ENCODE results near the gene MAGEB1. TPM values are rescaled to one million over a fixed set of nuclear protein-coding genes. Genes with fewer than 3 reads are reported as not detected.

The MAGEB1 gene, protein sequence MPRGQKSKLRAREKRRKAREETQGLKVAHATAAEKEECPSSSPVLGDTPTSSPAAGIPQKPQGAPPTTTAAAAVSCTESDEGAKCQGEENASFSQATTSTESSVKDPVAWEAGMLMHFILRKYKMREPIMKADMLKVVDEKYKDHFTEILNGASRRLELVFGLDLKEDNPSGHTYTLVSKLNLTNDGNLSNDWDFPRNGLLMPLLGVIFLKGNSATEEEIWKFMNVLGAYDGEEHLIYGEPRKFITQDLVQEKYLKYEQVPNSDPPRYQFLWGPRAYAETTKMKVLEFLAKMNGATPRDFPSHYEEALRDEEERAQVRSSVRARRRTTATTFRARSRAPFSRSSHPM
- total RNA-seq, result not detected in 2 replicates
- long read RNA-seq, result 0 reads

DNA sequence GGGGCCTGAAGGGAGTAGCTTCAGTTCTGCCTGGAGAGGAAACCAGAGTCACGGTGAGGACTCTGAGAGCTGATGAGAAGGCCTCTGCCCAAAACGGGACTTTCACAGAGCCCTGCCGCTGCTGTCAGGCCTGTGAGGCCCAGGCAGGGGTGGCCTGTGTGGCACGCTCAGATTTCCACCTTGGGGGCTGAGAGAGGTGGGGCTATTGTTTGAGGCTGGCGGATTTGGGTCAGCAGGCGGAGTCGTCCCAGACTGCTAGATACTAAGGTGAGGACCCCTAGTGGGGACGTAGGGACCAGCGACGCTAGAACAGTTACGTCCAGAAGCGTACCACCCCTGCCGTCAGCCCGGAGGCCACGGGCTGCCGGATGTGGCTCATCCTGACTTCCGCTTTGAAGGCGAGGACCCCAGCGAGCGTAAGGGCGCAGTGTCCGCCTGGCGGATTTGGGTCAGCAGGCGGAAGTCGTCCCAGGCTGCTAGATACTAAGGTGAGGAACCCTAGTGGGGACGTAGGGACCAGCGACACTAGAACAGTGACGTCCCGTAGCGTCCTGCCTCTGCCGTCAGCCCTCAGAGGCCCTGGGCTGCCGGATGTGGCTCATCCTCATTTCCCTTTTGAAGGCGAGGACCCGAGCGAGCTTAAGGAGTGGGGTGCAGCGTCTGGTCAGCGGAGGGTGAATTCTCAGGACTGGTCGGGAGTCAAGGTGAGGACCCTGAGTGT, at the start of gene MAGEB1:
Gene MAGEB1 (plus strand): TSS at position 378 of the 721 bp plus-strand sequence. CDS start 3,348 bp downstream, outside the sequence.
- Mint-ChIP-seq H3K27me3 (ENCODE audit: low read depth) (no peaks in the 10 kb centered on the region), H3K9me3 (peaks cover 6% of the 10 kb centered on the region), H3K36me3 (ENCODE audit: low read depth) (no peaks in the 10 kb centered on the region), H3K4me3 (no peak within 1 kb of the TSS), H3K4me1 (no peaks in the 10 kb centered on the region), H3K27ac (ENCODE audit: unreplicated experiment) (no peak within 1 kb of the TSS)
- TF ChIP-seq, protein P1, sequence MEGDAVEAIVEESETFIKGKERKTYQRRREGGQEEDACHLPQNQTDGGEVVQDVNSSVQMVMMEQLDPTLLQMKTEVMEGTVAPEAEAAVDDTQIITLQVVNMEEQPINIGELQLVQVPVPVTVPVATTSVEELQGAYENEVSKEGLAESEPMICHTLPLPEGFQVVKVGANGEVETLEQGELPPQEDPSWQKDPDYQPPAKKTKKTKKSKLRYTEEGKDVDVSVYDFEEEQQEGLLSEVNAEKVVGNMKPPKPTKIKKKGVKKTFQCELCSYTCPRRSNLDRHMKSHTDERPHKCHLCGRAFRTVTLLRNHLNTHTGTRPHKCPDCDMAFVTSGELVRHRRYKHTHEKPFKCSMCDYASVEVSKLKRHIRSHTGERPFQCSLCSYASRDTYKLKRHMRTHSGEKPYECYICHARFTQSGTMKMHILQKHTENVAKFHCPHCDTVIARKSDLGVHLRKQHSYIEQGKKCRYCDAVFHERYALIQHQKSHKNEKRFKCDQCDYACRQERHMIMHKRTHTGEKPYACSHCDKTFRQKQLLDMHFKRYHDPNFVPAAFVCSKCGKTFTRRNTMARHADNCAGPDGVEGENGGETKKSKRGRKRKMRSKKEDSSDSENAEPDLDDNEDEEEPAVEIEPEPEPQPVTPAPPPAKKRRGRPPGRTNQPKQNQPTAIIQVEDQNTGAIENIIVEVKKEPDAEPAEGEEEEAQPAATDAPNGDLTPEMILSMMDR (conservative IDR thresholded peaks at IDR 0.05), result no peak
- no peak for DNase-seq (ENCODE audit: low read depth, low spot score)

DNA sequence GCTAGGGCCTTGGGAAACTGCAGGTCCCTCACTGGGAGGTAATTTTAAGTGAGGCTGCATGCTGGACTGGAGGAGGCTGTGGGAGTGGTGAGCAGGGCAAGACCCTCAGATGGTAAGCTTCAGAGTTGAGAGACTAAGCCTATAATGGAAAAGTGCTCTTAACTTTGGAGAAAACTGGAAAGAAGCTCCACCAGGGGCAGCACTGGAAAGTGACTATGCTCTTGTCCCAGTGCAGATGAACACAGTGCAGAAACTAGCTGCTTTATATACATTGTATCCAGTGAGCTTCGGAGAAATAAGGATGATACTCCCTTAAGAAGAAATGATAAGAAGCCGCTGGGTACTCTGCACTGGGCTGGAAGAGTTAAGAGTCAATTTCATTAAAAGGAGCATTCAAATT, 34.8 kb upstream of the MAGEB1 start:
- Mint-ChIP-seq H3K4me3 (no peak overlapping the region), H3K27ac (ENCODE audit: unreplicated experiment) (no peak overlapping the region), H3K27me3 (ENCODE audit: low read depth) (no peaks in the 10 kb centered on the region), H3K36me3 (ENCODE audit: low read depth) (no peaks in the 10 kb centered on the region), H3K9me3 (peaks cover 8% of the 10 kb centered on the region), H3K4me1 (no peaks in the 10 kb centered on the region)
- TF ChIP-seq, protein P1 (conservative IDR thresholded peaks at IDR 0.05), result no peak
- DNase-seq (ENCODE audit: low read depth, low spot score), result no peak

DNA sequence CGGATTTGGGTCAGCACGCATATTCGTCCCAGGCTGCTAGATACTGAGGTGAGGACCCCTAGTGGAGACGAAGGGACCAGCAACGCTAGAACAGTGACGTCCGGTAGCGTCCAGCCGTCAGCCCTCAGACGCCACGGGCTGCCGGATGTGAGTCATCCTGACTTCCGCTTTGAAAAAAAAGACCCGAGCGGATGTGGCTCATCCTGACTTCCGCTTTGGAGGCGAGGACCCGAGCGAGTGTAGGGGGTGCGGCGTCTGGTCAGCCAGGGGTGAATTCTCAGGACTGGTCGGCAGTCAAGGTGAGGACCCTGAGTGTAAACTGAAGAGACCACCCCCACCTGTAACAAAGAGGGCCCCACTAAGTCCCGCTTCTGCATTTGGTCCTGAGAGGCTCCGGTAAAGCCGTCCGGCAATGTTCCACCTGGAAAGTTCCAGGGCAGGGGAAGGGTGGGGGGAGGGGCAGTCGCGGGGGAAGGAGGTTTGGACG, 31.5 kb upstream of the MAGEB1 start, which contains the start of gene MAGEB2:
Gene MAGEB2 (plus strand): TSS at position 207 of the 487 bp plus-strand sequence. CDS start 3,018 bp downstream, outside the sequence.
- Mint-ChIP-seq H3K36me3 (ENCODE audit: low read depth) (no peaks in the 10 kb centered on the region), H3K4me1 (no peaks in the 10 kb centered on the region), H3K27ac (ENCODE audit: unreplicated experiment) (no peak within 1 kb of the TSS), H3K9me3 (peaks cover 3% of the 10 kb centered on the region), H3K4me3 (no peak within 1 kb of the TSS), H3K27me3 (ENCODE audit: low read depth) (no peaks in the 10 kb centered on the region)
- DNase-seq (ENCODE audit: low read depth, low spot score), result no peak
- TF ChIP-seq, protein P1 (conservative IDR thresholded peaks at IDR 0.05), result no peak

DNA sequence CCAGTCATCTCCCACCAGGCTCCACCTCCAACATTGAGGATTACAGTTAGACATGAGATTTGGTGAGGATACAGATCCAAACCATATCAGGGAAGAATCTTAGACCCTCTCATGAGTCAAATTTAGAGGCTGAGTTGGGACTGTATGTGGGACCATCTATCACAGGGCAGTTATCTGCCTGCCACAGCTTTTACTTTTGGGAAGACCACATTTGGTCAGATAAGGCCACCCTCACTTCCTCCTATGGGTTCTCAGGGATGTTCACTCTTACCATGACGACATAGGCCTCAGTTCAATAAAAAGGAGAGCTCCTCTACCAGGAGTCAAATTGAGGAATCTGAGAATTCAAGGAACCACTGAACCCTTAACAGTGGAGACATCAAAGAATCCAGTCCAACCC, 29.5 kb upstream of the MAGEB1 start:
- no peaks in the 10 kb centered on the region for H3K4me1 Mint-ChIP-seq
- H3K36me3 Mint-ChIP-seq (ENCODE audit: low read depth), result no peaks in the 10 kb centered on the region
- peaks cover 3% of the 10 kb centered on the region for H3K9me3 Mint-ChIP-seq
- H3K27ac Mint-ChIP-seq (ENCODE audit: unreplicated experiment), result no peak overlapping the region
- no peaks in the 10 kb centered on the region for H3K27me3 Mint-ChIP-seq (ENCODE audit: low read depth)
- H3K4me3 Mint-ChIP-seq, result no peak overlapping the region
- TF ChIP-seq, protein P1 (conservative IDR thresholded peaks at IDR 0.05), result no peak
- DNase-seq (ENCODE audit: low read depth, low spot score), result no peak

DNA sequence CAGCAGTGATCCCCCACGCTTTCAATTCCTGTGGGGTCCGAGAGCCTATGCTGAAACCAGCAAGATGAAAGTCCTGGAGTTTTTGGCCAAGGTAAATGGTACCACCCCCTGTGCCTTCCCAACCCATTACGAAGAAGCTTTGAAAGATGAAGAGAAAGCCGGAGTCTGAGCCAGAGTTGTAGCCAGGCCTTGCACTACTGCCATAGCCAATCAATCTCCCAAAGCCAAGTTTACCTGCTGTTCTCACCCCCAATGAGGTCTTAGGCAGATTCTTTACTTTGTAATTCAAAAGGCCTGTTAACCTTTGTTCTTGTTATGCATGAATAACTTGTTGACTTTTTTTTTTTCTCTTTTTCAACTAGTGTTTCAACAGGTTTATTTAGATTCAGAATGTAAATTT, 27.6 kb upstream of the MAGEB1 start:
- no peak for DNase-seq (ENCODE audit: low read depth, low spot score)
- H3K4me1 Mint-ChIP-seq, result no peaks in the 10 kb centered on the region
- no peak overlapping the region for H3K27ac Mint-ChIP-seq (ENCODE audit: unreplicated experiment)
- H3K9me3 Mint-ChIP-seq, result peaks cover 3% of the 10 kb centered on the region
- H3K36me3 Mint-ChIP-seq (ENCODE audit: low read depth), result no peaks in the 10 kb centered on the region
- TF ChIP-seq, protein P1 (conservative IDR thresholded peaks at IDR 0.05), result no peak
- no peak overlapping the region for H3K4me3 Mint-ChIP-seq
- no peaks in the 10 kb centered on the region for H3K27me3 Mint-ChIP-seq (ENCODE audit: low read depth)

Data from neural crest cell (in vitro differentiated cells).